ENCODE data around the gene CLEC6A.

DNA sequence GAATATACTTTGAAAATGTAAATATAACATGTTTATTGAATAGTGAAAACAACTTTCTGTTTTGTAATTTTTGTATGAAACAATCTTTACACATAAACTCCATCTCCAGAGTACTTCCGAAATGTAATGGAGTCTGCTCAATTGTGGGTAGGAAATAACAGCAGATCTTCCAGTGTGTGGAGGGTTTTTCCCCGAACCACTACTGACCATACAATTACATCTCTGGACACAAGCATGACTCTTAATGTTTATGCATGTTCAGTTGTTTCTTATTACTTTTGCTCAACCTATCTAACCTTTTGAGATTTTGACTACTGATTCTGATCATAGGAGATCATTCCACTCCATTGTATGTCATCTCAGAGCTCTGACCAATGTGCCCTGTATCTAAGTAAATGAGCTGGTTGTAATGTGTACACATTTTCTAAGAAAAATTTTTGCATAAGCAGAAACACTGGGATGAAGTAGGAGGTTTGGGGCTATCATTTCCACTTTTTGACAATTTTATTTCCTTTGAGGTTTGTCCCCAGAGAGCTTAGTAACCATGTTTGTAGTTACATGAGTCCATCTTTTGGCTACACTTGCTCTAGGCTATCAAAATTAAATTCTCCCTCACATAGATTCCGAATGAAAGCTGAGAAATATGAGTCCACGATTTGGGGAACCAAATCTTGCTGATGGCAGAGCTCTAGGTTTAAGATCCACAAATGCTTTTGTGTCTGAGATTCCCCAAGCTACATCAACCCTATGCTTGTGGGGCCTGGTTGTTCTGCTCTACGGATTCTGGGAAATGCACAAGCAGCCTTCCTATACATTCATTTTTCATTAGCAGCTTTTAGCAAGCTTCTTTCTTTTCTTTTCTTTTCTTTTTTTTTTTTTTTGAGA is 36.1 kb downstream of the CLEC6A start:
- TF ChIP-seq EZH2 (IDR thresholded peaks at IDR 0.05) (no peak), ZFX (IDR thresholded peaks at IDR 0.05) (no peak), EZH2phosphoT487 (IDR thresholded peaks at IDR 0.05; ENCODE audit: borderline replicate concordance) (no peak)
- TF ChIP-seq, protein P1, sequence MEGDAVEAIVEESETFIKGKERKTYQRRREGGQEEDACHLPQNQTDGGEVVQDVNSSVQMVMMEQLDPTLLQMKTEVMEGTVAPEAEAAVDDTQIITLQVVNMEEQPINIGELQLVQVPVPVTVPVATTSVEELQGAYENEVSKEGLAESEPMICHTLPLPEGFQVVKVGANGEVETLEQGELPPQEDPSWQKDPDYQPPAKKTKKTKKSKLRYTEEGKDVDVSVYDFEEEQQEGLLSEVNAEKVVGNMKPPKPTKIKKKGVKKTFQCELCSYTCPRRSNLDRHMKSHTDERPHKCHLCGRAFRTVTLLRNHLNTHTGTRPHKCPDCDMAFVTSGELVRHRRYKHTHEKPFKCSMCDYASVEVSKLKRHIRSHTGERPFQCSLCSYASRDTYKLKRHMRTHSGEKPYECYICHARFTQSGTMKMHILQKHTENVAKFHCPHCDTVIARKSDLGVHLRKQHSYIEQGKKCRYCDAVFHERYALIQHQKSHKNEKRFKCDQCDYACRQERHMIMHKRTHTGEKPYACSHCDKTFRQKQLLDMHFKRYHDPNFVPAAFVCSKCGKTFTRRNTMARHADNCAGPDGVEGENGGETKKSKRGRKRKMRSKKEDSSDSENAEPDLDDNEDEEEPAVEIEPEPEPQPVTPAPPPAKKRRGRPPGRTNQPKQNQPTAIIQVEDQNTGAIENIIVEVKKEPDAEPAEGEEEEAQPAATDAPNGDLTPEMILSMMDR (IDR thresholded peaks at IDR 0.05 in 2 of 3, conservative IDR thresholded peaks at IDR 0.05 in 1 of 3; ENCODE audit: borderline replicate concordance in 1 of 3, insufficient read depth in 1 of 3, low read depth in 2 of 3, low read length in 2 of 3) = no peak
- TF ChIP-seq, protein P2, sequence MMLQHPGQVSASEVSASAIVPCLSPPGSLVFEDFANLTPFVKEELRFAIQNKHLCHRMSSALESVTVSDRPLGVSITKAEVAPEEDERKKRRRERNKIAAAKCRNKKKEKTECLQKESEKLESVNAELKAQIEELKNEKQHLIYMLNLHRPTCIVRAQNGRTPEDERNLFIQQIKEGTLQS (IDR thresholded peaks at IDR 0.05) = no peak

Data from HCT116 (cell line).